HEK293 (cell line): ENCODE data around the gene MTA3.

ENCODE experiments used
- CTCF ChIA-PET: fragments of 350-600 bp; formaldehyde crosslinking; extraction: SDS; loops from one replicate; lab custom pipeline; 2021; ENCODE audit warnings: antibody characterized with exemption; lab: Yijun Ruan, JAX
- POLR2A ChIA-PET: fragments of 300-600 bp; formaldehyde crosslinking; extraction: SDS; loops from one replicate; lab custom pipeline; 2020; ENCODE audit warnings: antibody characterized with exemption, inconsistent platforms; lab: Yijun Ruan, JAX
- H3K27ac ChIP-seq: fragments of 200-500 bp; sonication (Bioruptor generic); 2 replicates; pipeline ENCODE4 v1.5.1; 2014; ENCODE audit warnings: low read depth, low read length, control low read depth, inconsistent platforms; ENCODE audit errors: extremely low read depth
- H3K36me3 ChIP-seq, 2 experiments: fragments of 200-500 bp in 1 of 2; sonication (Bioruptor generic) in 1 of 2; 1 replicate in 1 of 2; 2 replicates in 1 of 2; pipeline ENCODE4 v1.5.1; 2014 to 2017; ENCODE audit warnings: inconsistent platforms in 2 of 2, low read length in 2 of 2; ENCODE audit not compliant: control insufficient read depth in 2 of 2, insufficient read depth in 1 of 2
- H3K4me1 ChIP-seq: fragments of 200-500 bp; sonication (Bioruptor generic); 2 replicates; pipeline ENCODE4 v1.5.1; 2014; ENCODE audit warnings: mild to moderate bottlenecking, low read length, inconsistent platforms; ENCODE audit not compliant: control insufficient read depth, insufficient read depth
- H3K4me3 ChIP-seq: 2 replicates; pipeline ENCODE4 v1.5.1; 2011; ENCODE audit warnings: low read depth, mild to moderate bottlenecking, control low read depth, low read length, moderate library complexity
- H3K9me3 ChIP-seq: fragments of 200-500 bp; sonication (Bioruptor generic); 2 replicates; pipeline ENCODE4 v1.5.1; 2014; ENCODE audit warnings: low read depth, low read length, inconsistent platforms; ENCODE audit not compliant: control insufficient read depth, insufficient read depth
- BCL11A ChIP-seq: fragments of 450-650 bp; formaldehyde crosslinking; IDR thresholded peaks from 2 replicates; pipeline ENCODE4 v1.5.1; 2016; ENCODE audit warnings: low read depth, missing biosample characterization, missing genetic modification characterization
- CTCF ChIP-seq: fragments of 450-650 bp; formaldehyde crosslinking; IDR thresholded peaks from 2 replicates; pipeline ENCODE4 v1.5.1; 2016; ENCODE audit warnings: missing biosample characterization, missing genetic modification characterization
- EGR2 ChIP-seq: fragments of 450-650 bp; formaldehyde crosslinking; IDR thresholded peaks from 2 replicates; pipeline ENCODE4 v1.5.1; 2016; ENCODE audit warnings: low read depth, missing biosample characterization, missing genetic modification characterization
- HOXD13 ChIP-seq: sonication (generic); formaldehyde crosslinking; IDR thresholded peaks from 2 replicates; pipeline ENCODE4 v1.8.0; 2022; ENCODE audit warnings: missing genetic modification reagents, borderline replicate concordance
- PRDM6 ChIP-seq: fragments of 450-650 bp; formaldehyde crosslinking; IDR thresholded peaks from 2 replicates; pipeline ENCODE4 v1.5.1; 2017; ENCODE audit warnings: missing biosample characterization, missing genetic modification characterization
- SCRT2 ChIP-seq: fragments of 450-650 bp; formaldehyde crosslinking; IDR thresholded peaks from 2 replicates; pipeline ENCODE4 v1.5.1; 2016; ENCODE audit warnings: missing biosample characterization, missing genetic modification characterization
- ZBTB20 ChIP-seq: fragments of 450-650 bp; formaldehyde crosslinking; IDR thresholded peaks from 2 replicates; pipeline ENCODE4 v1.5.1; 2016; ENCODE audit warnings: missing biosample characterization, missing genetic modification characterization
- ZNF214 ChIP-seq: fragments of 450-650 bp; formaldehyde crosslinking; IDR thresholded peaks from 2 replicates; pipeline ENCODE4 v1.5.1; 2017; ENCODE audit warnings: missing biosample characterization, mild to moderate bottlenecking, missing genetic modification characterization, borderline replicate concordance
- ZNF280D ChIP-seq: fragments of 450-650 bp; formaldehyde crosslinking; IDR thresholded peaks from 2 replicates; pipeline ENCODE4 v1.5.1; 2016; ENCODE audit warnings: missing biosample characterization, missing genetic modification characterization
- ZNF354C ChIP-seq: fragments of 450-650 bp; formaldehyde crosslinking; IDR thresholded peaks from 2 replicates; pipeline ENCODE4 v1.5.1; 2016; ENCODE audit warnings: missing biosample characterization, missing genetic modification characterization, low read depth, borderline replicate concordance
- ZNF394 ChIP-seq: fragments of 450-650 bp; formaldehyde crosslinking; IDR thresholded peaks from 2 replicates; pipeline ENCODE4 v1.5.1; 2016; ENCODE audit warnings: missing biosample characterization, missing genetic modification characterization, mild to moderate bottlenecking, moderate library complexity, borderline replicate concordance
- ZNF423 ChIP-seq: fragments of 450-650 bp; formaldehyde crosslinking; IDR thresholded peaks from 2 replicates; pipeline ENCODE4 v1.5.1; 2016; ENCODE audit warnings: missing biosample characterization, missing genetic modification characterization
- ZNF488 ChIP-seq: fragments of 450-650 bp; formaldehyde crosslinking; IDR thresholded peaks from 2 replicates; pipeline ENCODE4 v1.5.1; 2016; ENCODE audit warnings: missing biosample characterization, missing genetic modification characterization
- ZNF514 ChIP-seq: fragments of 450-650 bp; formaldehyde crosslinking; IDR thresholded peaks from 2 replicates; pipeline ENCODE4 v1.5.1; 2016; ENCODE audit warnings: missing biosample characterization, missing genetic modification characterization
- ZNF624 ChIP-seq: fragments of 450-650 bp; formaldehyde crosslinking; IDR thresholded peaks from 2 replicates; pipeline ENCODE4 v1.5.1; 2017; ENCODE audit warnings: missing biosample characterization, missing genetic modification characterization
- ZNF654 ChIP-seq: fragments of 450-650 bp; formaldehyde crosslinking; IDR thresholded peaks from 2 replicates; pipeline ENCODE4 v1.5.1; 2016; ENCODE audit warnings: low read depth, missing biosample characterization, missing genetic modification characterization
- ZNF76 ChIP-seq: fragments of 450-650 bp; formaldehyde crosslinking; IDR thresholded peaks from 2 replicates; pipeline ENCODE4; 2016; ENCODE audit warnings: low read depth, missing biosample characterization, missing genetic modification characterization, borderline replicate concordance
- TF ChIP-seq, protein P1 (sequence below): fragments of 450-650 bp; formaldehyde crosslinking; IDR thresholded peaks from 2 replicates; pipeline ENCODE4 v1.5.1; 2016; ENCODE audit warnings: missing biosample characterization, missing genetic modification characterization, low read depth
- TF ChIP-seq, protein P2 (sequence below): fragments of 450-650 bp; formaldehyde crosslinking; IDR thresholded peaks from 2 replicates; pipeline ENCODE4 v1.5.1; 2016; ENCODE audit warnings: missing biosample characterization, missing genetic modification characterization
- TF ChIP-seq, protein P3 (sequence below): fragments of 450-650 bp; formaldehyde crosslinking; IDR thresholded peaks from 2 replicates; pipeline ENCODE4 v1.5.1; 2017; ENCODE audit warnings: missing biosample characterization, missing genetic modification characterization

The MTA3 gene

DNA sequence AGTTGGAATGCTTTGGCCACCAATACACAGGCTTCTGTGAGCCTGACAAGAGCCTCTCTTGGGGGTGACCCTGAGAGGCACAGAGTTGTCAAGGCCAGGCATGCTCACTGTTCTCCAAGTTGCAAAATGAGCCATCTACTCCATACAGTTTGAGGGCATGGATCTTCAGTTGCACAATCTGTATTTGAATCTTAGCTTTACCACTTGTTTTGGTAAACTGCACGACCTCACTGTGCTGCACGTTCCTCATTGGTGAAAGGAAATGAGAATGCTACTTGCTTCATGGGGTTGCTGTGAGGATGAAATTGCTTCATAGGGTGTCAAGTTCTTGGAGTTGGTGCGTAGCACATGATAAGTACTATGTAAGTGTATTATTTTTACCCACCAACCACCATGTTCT lies 235.9 kb downstream of the MTA3 start:
- H3K27ac ChIP-seq: no peak overlapping the region
- H3K36me3 ChIP-seq: no peaks in the 10 kb centered on the region
- no peak overlapping the region for H3K4me3 ChIP-seq
- ChIA-PET POLR2A (no interaction called here), CTCF (no interaction called here)
- TF ChIP-seq ZNF394 (tag by site-specific recombination): no peak
- TF ChIP-seq ZBTB20 (tag by site-specific recombination): no peak
- no peak for TF ChIP-seq ZNF354C
- no peak for TF ChIP-seq ZNF214
- TF ChIP-seq, protein P1, sequence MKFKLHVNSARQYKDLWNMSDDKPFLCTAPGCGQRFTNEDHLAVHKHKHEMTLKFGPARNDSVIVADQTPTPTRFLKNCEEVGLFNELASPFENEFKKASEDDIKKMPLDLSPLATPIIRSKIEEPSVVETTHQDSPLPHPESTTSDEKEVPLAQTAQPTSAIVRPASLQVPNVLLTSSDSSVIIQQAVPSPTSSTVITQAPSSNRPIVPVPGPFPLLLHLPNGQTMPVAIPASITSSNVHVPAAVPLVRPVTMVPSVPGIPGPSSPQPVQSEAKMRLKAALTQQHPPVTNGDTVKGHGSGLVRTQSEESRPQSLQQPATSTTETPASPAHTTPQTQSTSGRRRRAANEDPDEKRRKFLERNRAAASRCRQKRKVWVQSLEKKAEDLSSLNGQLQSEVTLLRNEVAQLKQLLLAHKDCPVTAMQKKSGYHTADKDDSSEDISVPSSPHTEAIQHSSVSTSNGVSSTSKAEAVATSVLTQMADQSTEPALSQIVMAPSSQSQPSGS (tag by site-specific recombination): no peak
- no peak for TF ChIP-seq PRDM6 (tag by site-specific recombination)
- no peak for TF ChIP-seq ZNF280D (tag by site-specific recombination)
- TF ChIP-seq HOXD13 (CRISPR knock-in tag): no peak
- TF ChIP-seq ZNF423 (tag by site-specific recombination): no peak
- TF ChIP-seq BCL11A (tag by site-specific recombination): no peak
- TF ChIP-seq ZNF654 (tag by site-specific recombination): no peak
- TF ChIP-seq EGR2 (tag by site-specific recombination): no peak
- no peak for TF ChIP-seq ZNF76 (tag by site-specific recombination)
- TF ChIP-seq ZNF488 (tag by site-specific recombination): no peak
- TF ChIP-seq ZNF624 (tag by site-specific recombination): no peak
- TF ChIP-seq, protein P2, sequence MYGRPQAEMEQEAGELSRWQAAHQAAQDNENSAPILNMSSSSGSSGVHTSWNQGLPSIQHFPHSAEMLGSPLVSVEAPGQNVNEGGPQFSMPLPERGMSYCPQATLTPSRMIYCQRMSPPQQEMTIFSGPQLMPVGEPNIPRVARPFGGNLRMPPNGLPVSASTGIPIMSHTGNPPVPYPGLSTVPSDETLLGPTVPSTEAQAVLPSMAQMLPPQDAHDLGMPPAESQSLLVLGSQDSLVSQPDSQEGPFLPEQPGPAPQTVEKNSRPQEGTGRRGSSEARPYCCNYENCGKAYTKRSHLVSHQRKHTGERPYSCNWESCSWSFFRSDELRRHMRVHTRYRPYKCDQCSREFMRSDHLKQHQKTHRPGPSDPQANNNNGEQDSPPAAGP (tag by site-specific recombination): no peak
- no peak for TF ChIP-seq ZNF514
- TF ChIP-seq, protein P3, sequence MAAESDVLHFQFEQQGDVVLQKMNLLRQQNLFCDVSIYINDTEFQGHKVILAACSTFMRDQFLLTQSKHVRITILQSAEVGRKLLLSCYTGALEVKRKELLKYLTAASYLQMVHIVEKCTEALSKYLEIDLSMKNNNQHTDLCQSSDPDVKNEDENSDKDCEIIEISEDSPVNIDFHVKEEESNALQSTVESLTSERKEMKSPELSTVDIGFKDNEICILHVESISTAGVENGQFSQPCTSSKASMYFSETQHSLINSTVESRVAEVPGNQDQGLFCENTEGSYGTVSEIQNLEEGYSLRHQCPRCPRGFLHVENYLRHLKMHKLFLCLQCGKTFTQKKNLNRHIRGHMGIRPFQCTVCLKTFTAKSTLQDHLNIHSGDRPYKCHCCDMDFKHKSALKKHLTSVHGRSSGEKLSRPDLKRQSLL (tag by site-specific recombination): no peak
- TF ChIP-seq SCRT2 (tag by site-specific recombination): no peak
- TF ChIP-seq CTCF (tag by site-specific recombination): no peak
- H3K4me1 ChIP-seq: no peaks in the 10 kb centered on the region
- no peaks in the 10 kb centered on the region for H3K9me3 ChIP-seq
